LoVo (cell line): Measurements from ENCODE around the gene RALGAPA2.

Experiments used
- DNase-seq: peaks from one replicate; pipeline ENCODE4 v3.0.0-alpha.2; 2016; ENCODE audit warnings: low spot score

Gene RALGAPA2

GRCh38 chr20:20497242-20497978 lies 215.0 kb downstream of the RALGAPA2 start:
- no peak for DNase-seq

GRCh38 chr20:20495729-20496503 lies 216.5 kb downstream of the RALGAPA2 start:
- no peak for DNase-seq

- DNase-seq, result no peak
Observed at GRCh38 chr20:20493701-20494100, 218.7 kb downstream of the RALGAPA2 start.

- DNase-seq, result no peak
Observed at GRCh38 chr20:20492521-20493332, 219.7 kb downstream of the RALGAPA2 start.

- DNase-seq, result no peak
Observed at GRCh38 chr20:20491784-20492264, 220.6 kb downstream of the RALGAPA2 start.

- no peak for DNase-seq
Observed at GRCh38 chr20:20491110-20491783, 221.2 kb downstream of the RALGAPA2 start.

GRCh38 chr20:20490673-20491072 lies 221.8 kb downstream of the RALGAPA2 start:
- no peak for DNase-seq

GRCh38 chr20:20489648-20490341 lies 222.6 kb downstream of the RALGAPA2 start:
- DNase-seq, result no peak

GRCh38 chr20:20489054-20489453 lies 223.4 kb downstream of the RALGAPA2 start:
- no peak for DNase-seq

GRCh38 chr20:20488388-20488787 lies 224.1 kb downstream of the RALGAPA2 start:
- no peak for DNase-seq

GRCh38 chr20:20487811-20488210 lies 224.6 kb downstream of the RALGAPA2 start:
- no peak for DNase-seq

GRCh38 chr20:20483328-20483727 lies 229.1 kb downstream of the RALGAPA2 start:
- no peak for DNase-seq

GRCh38 chr20:20482453-20482852 lies 230.0 kb downstream of the RALGAPA2 start:
- no peak for DNase-seq

GRCh38 chr20:20480689-20481088 lies 231.8 kb downstream of the RALGAPA2 start:
- DNase-seq, result no peak

GRCh38 chr20:20480126-20480525 lies 232.3 kb downstream of the RALGAPA2 start:
- no peak for DNase-seq

- no peak for DNase-seq
Observed at GRCh38 chr20:20477444-20478041, 234.9 kb downstream of the RALGAPA2 start.

- no peak for DNase-seq
Observed at GRCh38 chr20:20476504-20476903, 235.9 kb downstream of the RALGAPA2 start.

- DNase-seq, result no peak
Observed at GRCh38 chr20:20473657-20474056, 238.8 kb downstream of the RALGAPA2 start.

GRCh38 chr20:20472684-20473274 lies 239.7 kb downstream of the RALGAPA2 start:
- DNase-seq, result no peak

GRCh38 chr20:20466341-20466879 lies 246.0 kb downstream of the RALGAPA2 start:
- no peak for DNase-seq
